ENCODE data around the gene ANKLE1.

ANKLE1 gene

GRCh38 chr19:17281391-17282304 lies at the start of gene ANKLE1:
ANKLE1 (plus strand) TSS chr19:17281901; CDS start chr19:17281921, 20 bp downstream.
- DNase-seq (ENCODE audit: low read depth) = no peak

GRCh38 chr19:17232258-17232657 lies 49.4 kb upstream of the ANKLE1 start:
- DNase-seq (ENCODE audit: low read depth) = no peak

GRCh38 chr19:17234911-17235299 lies 46.8 kb upstream of the ANKLE1 start:
- no peak for DNase-seq (ENCODE audit: low read depth)

GRCh38 chr19:17235300-17235970 lies 46.3 kb upstream of the ANKLE1 start:
- no peak for DNase-seq (ENCODE audit: low read depth)

- DNase-seq (ENCODE audit: low read depth) = no peak
Measured at GRCh38 chr19:17235971-17236777, 45.5 kb upstream of the ANKLE1 start.

- no peak for DNase-seq (ENCODE audit: low read depth)
Measured at GRCh38 chr19:17236811-17237543, 44.7 kb upstream of the ANKLE1 start.

- no peak for DNase-seq (ENCODE audit: low read depth)
Measured at GRCh38 chr19:17237747-17238706, 43.7 kb upstream of the ANKLE1 start.

GRCh38 chr19:17240062-17240752 lies 41.5 kb upstream of the ANKLE1 start:
- DNase-seq (ENCODE audit: low read depth) = no peak

- no peak for DNase-seq (ENCODE audit: low read depth)
Measured at GRCh38 chr19:17240826-17241399, 40.8 kb upstream of the ANKLE1 start.

- DNase-seq (ENCODE audit: low read depth) = no peak
Measured at GRCh38 chr19:17242431-17243208, 39.1 kb upstream of the ANKLE1 start.

- DNase-seq (ENCODE audit: low read depth) = no peak
Measured at GRCh38 chr19:17243211-17243829, 38.4 kb upstream of the ANKLE1 start.

GRCh38 chr19:17243830-17244617 lies 37.7 kb upstream of the ANKLE1 start:
- no peak for DNase-seq (ENCODE audit: low read depth)

- no peak for DNase-seq (ENCODE audit: low read depth)
Measured at GRCh38 chr19:17244618-17245534, 36.8 kb upstream of the ANKLE1 start.

GRCh38 chr19:17245535-17245984 lies 36.1 kb upstream of the ANKLE1 start, which contains the start of gene NR2F6:
NR2F6 (minus strand) TSS chr19:17245919; CDS start chr19:17245220, 699 bp downstream.
- DNase-seq (ENCODE audit: low read depth) = no peak

- no peak for DNase-seq (ENCODE audit: low read depth)
Measured at GRCh38 chr19:17246681-17247425, 34.8 kb upstream of the ANKLE1 start.
